Measurements from ENCODE around the gene ZNF175.
"Not testable (repeated sequence)": the region's sequence is repeated elsewhere in the genome, so short reads cannot be mapped to it uniquely, and the experiment has no call there.

ZNF175 gene

GRCh38 chr19:51610576-51610975, 39.5 kb downstream of the ZNF175 start:
- no peak overlapping the region for H3K4me3 Mint-ChIP-seq
- no peak for DNase-seq (ENCODE audit: low spot score)
- H3K27ac Mint-ChIP-seq = no peak overlapping the region
- peaks cover 8% of the 10 kb centered on the region for H3K9me3 Mint-ChIP-seq
- H3K36me3 Mint-ChIP-seq (ENCODE audit: low read depth) = no peaks in the 10 kb centered on the region
- peaks cover 15% of the 10 kb centered on the region for H3K4me1 Mint-ChIP-seq (ENCODE audit: low read depth)
- H3K27me3 Mint-ChIP-seq (ENCODE audit: low read depth) = no peaks in the 10 kb centered on the region

- peaks cover 8% of the 10 kb centered on the region for H3K9me3 Mint-ChIP-seq
- H3K4me1 Mint-ChIP-seq (ENCODE audit: low read depth) = no peaks in the 10 kb centered on the region
- no peak for DNase-seq (ENCODE audit: low spot score)
- peaks cover 4% of the 10 kb centered on the region for H3K27me3 Mint-ChIP-seq (ENCODE audit: low read depth)
- no peaks in the 10 kb centered on the region for H3K36me3 Mint-ChIP-seq (ENCODE audit: low read depth)
- H3K4me3 Mint-ChIP-seq = no peak overlapping the region
- no peak overlapping the region for H3K27ac Mint-ChIP-seq
Observed at GRCh38 chr19:51614789-51615188, 43.7 kb downstream of the ZNF175 start.

- Mint-ChIP-seq H3K27me3 (ENCODE audit: low read depth) (peaks cover 8% of the 10 kb centered on the region), H3K36me3 (ENCODE audit: low read depth) (no peaks in the 10 kb centered on the region), H3K27ac (no peak overlapping the region), H3K4me3 (no peak overlapping the region), H3K4me1 (ENCODE audit: low read depth) (peaks cover 3% of the 10 kb centered on the region), H3K9me3 (peaks cover 8% of the 10 kb centered on the region)
- no peak for DNase-seq (ENCODE audit: low spot score)
Observed at GRCh38 chr19:51615991-51616390, 44.9 kb downstream of the ZNF175 start.

GRCh38 chr19:51621178-51621577, 50.1 kb downstream of the ZNF175 start:
- H3K27ac Mint-ChIP-seq = no peak overlapping the region

GRCh38 chr19:51626675-51627074, 55.6 kb downstream of the ZNF175 start:
- Mint-ChIP-seq H3K36me3 (ENCODE audit: low read depth) (no peaks in the 10 kb centered on the region), H3K4me3 (no peak overlapping the region), H3K9me3 (no peaks in the 10 kb centered on the region), H3K27ac (no peak overlapping the region), H3K4me1 (ENCODE audit: low read depth) (no peaks in the 10 kb centered on the region), H3K27me3 (ENCODE audit: low read depth) (peaks cover 19% of the 10 kb centered on the region)
- no peak for DNase-seq (ENCODE audit: low spot score)

More at GRCh38 chr19:51621178-51621577, 50.1 kb downstream of the ZNF175 start:
- DNase-seq (ENCODE audit: low spot score) = no peak
- H3K36me3 Mint-ChIP-seq (ENCODE audit: low read depth) = no peaks in the 10 kb centered on the region
- no peak overlapping the region for H3K4me3 Mint-ChIP-seq
- H3K9me3 Mint-ChIP-seq = no peaks in the 10 kb centered on the region
- H3K4me1 Mint-ChIP-seq (ENCODE audit: low read depth) = peaks cover 4% of the 10 kb centered on the region
- peaks cover 13% of the 10 kb centered on the region for H3K27me3 Mint-ChIP-seq (ENCODE audit: low read depth)

GRCh38 chr19:51627491-51628138, 56.5 kb downstream of the ZNF175 start:
- Mint-ChIP-seq H3K9me3 (no peaks in the 10 kb centered on the region), H3K4me1 (ENCODE audit: low read depth) (no peaks in the 10 kb centered on the region), H3K4me3 (no peak overlapping the region), H3K36me3 (ENCODE audit: low read depth) (no peaks in the 10 kb centered on the region), H3K27me3 (ENCODE audit: low read depth) (peaks cover 24% of the 10 kb centered on the region), H3K27ac (no peak overlapping the region)
- DNase-seq (ENCODE audit: low spot score) = no peak

DNA sequence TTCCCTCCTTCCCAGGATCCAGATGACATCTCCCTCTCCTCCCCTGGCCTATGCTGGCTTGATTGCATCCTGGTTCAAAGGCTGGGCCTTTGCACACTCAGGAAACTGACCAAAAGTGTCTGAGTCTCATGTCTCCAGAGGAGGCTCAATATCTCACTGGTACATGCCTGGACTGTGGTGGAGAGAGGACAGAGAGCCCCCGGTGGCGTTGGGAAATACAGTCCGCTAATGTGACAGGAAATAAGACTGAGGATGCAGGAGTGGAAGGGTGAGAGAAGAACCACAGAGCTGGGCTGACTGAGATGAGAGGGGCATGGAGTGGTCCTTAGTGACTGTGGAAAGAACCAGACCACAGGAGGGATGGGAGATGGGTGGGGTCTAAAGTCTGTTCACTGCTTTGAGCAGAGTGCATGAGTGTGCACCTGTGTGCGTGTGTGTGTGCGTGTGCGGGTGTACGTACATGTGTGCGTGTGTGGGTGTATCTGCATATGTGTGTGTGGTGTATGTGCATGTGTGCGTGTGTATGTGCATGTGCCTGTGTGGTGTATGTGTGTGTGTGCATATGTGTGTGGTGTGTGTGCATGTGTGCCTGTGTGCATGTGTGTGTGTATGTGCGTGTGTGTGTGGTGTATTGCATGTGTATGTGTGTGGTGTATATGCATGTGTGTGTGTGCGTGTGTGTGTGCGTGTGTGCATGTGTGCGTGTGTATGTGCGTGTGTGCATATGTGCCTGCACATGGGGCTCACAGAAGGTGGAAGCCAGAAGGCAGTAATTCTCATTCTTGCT, 57.3 kb downstream of the ZNF175 start:
- no peaks in the 10 kb centered on the region for H3K4me1 Mint-ChIP-seq (ENCODE audit: low read depth)
- no peak overlapping the region for H3K27ac Mint-ChIP-seq
- H3K27me3 Mint-ChIP-seq (ENCODE audit: low read depth) = peaks cover 23% of the 10 kb centered on the region
- DNase-seq (ENCODE audit: low spot score) = no peak
- no peaks in the 10 kb centered on the region for H3K36me3 Mint-ChIP-seq (ENCODE audit: low read depth)
- no peaks in the 10 kb centered on the region for H3K9me3 Mint-ChIP-seq
- no peak overlapping the region for H3K4me3 Mint-ChIP-seq

- H3K4me1 Mint-ChIP-seq (ENCODE audit: low read depth); DNase-seq (ENCODE audit: low spot score); H3K27ac Mint-ChIP-seq; H3K36me3 Mint-ChIP-seq (ENCODE audit: low read depth); H3K9me3 Mint-ChIP-seq; H3K4me3 Mint-ChIP-seq: not testable (repeated sequence)
- peaks cover 20% of the 10 kb centered on the region for H3K27me3 Mint-ChIP-seq (ENCODE audit: low read depth)
Observed at GRCh38 chr19:51630315-51630714, 59.2 kb downstream of the ZNF175 start, which contains the start of gene SIGLEC5. SIGLEC5 (minus strand) TSS chr19:51630401; CDS start chr19:51630335, 66 bp downstream.

GRCh38 chr19:51632126-51632525, 61.0 kb downstream of the ZNF175 start:
- H3K4me1 Mint-ChIP-seq (ENCODE audit: low read depth) = peaks cover 5% of the 10 kb centered on the region

DNA sequence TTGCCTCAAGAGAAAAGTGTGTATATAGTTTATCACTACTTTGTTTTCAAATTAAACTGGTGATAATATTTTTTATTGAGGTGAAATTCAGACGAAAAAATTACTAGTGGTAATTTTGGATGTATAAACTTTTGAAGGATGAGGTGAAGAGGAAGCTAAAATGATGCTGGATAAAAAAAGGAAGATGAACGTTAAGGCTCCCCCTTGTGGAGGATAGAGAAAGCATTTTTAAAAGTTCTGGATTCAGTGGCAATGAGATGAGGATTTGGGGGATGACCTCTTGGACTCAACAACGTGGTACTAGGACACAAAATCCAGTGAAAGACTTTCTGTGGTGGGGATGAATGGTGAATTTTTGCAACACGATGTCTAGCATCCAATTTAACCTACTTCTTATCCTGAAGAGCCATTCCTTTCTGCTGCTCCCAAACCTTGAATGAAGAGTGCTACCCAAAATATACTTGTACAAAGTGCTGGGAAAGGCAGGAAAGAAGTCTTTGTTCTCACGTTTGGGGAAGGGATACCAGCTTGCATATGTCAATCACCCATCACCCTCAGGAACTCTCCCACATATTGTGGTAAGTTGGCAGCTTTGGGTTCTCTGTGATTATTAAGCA, 66.4 kb downstream of the ZNF175 start:
- Mint-ChIP-seq H3K27ac (no peak overlapping the region), H3K4me3 (no peak overlapping the region), H3K4me1 (ENCODE audit: low read depth) (peaks cover 5% of the 10 kb centered on the region), H3K9me3 (peaks cover 10% of the 10 kb centered on the region), H3K36me3 (ENCODE audit: low read depth) (no peaks in the 10 kb centered on the region), H3K27me3 (ENCODE audit: low read depth) (peaks cover 41% of the 10 kb centered on the region)
- DNase-seq (ENCODE audit: low spot score) = no peak

More at GRCh38 chr19:51632126-51632525, 61.0 kb downstream of the ZNF175 start:
- Mint-ChIP-seq H3K9me3 (peaks cover 6% of the 10 kb centered on the region), H3K36me3 (ENCODE audit: low read depth) (no peaks in the 10 kb centered on the region), H3K4me3 (no peak overlapping the region), H3K27me3 (ENCODE audit: low read depth) (peaks cover 23% of the 10 kb centered on the region), H3K27ac (no peak overlapping the region)
- DNase-seq (ENCODE audit: low spot score) = no peak

GRCh38 chr19:51639916-51640315, 68.8 kb downstream of the ZNF175 start:
- Mint-ChIP-seq H3K4me3 (no peak overlapping the region), H3K36me3 (ENCODE audit: low read depth) (no peaks in the 10 kb centered on the region), H3K4me1 (ENCODE audit: low read depth) (peaks cover 7% of the 10 kb centered on the region), H3K27ac (no peak overlapping the region), H3K9me3 (peaks cover 10% of the 10 kb centered on the region), H3K27me3 (ENCODE audit: low read depth) (peaks cover 51% of the 10 kb centered on the region)
- no peak for DNase-seq (ENCODE audit: low spot score)

DNA sequence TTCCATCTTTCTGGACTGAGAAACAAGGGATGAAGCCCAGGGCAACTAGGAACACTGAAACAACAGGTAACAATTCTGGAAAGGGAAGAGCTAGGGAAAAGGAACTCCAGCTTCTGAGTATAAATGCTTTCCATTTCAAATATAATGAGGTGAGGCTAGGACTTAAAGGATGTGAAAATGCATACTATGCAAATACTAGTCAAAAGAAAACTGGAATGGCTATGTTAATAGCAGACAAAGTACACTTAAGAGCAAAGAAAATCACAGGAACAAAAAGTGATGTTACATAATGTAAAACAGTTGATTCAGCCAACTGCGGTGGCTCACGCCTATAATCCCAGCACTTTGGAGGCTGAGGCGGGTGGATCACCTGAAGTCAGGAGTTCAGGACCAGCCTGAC, 69.3 kb downstream of the ZNF175 start:
- Mint-ChIP-seq H3K4me1 (ENCODE audit: low read depth) (peaks cover 6% of the 10 kb centered on the region), H3K27me3 (ENCODE audit: low read depth) (peaks cover 56% of the 10 kb centered on the region), H3K27ac (no peak overlapping the region), H3K36me3 (ENCODE audit: low read depth) (no peaks in the 10 kb centered on the region), H3K4me3 (no peak overlapping the region), H3K9me3 (peaks cover 10% of the 10 kb centered on the region)
- DNase-seq (ENCODE audit: low spot score) = no peak

DNA sequence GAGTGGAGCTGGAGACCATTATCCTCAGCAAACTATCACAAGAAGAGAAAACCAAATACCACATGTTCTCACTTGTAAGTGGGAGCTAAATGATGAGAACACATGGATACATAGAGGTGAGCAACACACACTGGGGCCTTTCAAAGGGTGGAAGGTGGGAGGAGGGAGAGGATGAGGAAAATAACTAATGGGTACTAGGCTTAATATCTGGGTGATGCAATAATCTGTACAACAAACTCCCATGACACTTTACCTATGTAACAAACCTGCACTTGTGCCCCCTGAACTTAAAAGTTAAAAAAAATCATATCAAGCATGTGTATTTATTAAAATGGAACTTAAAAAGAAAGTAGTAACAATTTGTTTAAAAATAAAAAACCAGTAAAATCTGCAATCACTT, 70.6 kb downstream of the ZNF175 start:
- Mint-ChIP-seq H3K27ac (no peak overlapping the region), H3K9me3 (peaks cover 8% of the 10 kb centered on the region), H3K4me1 (ENCODE audit: low read depth) (peaks cover 6% of the 10 kb centered on the region), H3K36me3 (ENCODE audit: low read depth) (no peaks in the 10 kb centered on the region), H3K4me3 (no peak overlapping the region), H3K27me3 (ENCODE audit: low read depth) (peaks cover 58% of the 10 kb centered on the region)
- no peak for DNase-seq (ENCODE audit: low spot score)

Measured in T-helper 2 cell treated with Interferon-gamma antibody and Interleukin-4, amounts not matched to agents 5 μg/mL and 100 μg/mL, for 36 hours (primary cell).